ENCODE measurements around the gene IL22RA1.

The IL22RA1 gene

GRCh38 chr1:24114753-24115152 lies 28.2 kb downstream of the IL22RA1 start:
- no peak for DNase-seq (ENCODE audit: low spot score)

DNA sequence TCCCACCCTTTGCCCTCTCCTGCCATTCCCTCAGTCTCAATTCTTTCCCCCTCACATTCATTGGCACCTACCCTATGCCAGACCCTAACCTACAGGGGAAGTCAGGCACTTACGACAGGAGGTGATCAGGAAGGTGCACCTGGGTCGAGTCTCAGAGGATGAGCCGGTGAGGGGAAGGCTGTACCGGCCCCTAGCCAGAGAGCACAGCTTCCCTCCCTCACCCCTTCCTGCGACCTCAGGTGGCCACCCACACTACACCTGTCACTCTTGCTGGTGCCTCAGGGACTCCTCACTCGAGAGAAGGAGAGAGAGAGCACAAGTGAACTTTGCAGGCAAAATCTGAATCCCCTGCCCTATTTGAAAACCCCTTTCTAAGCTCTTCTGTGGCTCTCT lies 29.3 kb downstream of the IL22RA1 start:
- DNase-seq (ENCODE audit: low spot score) = no peak

DNA sequence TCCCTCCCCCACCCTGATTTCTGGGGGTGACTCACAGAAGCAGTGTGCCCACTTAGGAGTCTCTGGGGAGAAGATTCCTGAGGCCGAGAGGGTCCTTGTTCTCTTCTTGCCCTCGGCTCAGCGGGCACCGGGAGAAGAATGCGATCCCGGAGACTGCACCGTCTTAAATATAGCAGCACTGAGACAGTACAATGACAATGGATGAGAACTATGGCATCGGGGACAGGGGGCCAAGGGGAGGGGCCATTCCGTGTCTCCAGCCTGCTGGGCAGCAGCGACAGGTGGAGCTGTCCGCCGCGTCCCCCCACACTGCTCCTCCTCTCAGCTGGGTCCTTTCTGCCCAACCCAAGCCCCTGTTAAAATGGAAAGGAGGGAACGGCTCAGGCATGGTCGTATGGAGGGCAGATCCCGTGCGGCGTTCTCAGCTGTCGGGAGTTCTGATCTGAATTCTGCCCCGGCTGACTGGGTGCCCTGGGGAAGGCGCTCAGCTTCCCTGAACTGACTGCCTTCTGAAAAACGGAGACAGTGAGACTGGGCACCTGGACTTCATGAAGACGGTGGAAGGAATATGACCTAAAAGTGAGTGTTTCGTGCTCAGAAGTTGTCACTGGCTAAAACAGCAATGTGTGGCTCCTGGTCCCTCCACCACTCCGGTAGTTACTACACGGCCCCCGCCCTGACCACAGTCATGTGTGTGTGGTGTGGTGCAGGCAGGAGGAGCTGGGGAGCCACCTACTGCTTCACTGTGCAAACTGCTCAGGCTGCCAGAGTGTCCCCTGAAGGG lies 30.8 kb downstream of the IL22RA1 start, which contains the start of gene MYOM3:
TSS of gene MYOM3 (minus strand) at position 140 of the 784 bp plus-strand sequence. CDS start 3,499 bp downstream, outside the sequence.
- peak; percentile 26 for DNase-seq (ENCODE audit: low spot score)

GRCh38 chr1:24111262-24111995 lies 31.5 kb downstream of the IL22RA1 start:
- no peak for DNase-seq (ENCODE audit: low spot score)

GRCh38 chr1:24110642-24111261 lies 32.2 kb downstream of the IL22RA1 start:
- no peak for DNase-seq (ENCODE audit: low spot score)

DNA sequence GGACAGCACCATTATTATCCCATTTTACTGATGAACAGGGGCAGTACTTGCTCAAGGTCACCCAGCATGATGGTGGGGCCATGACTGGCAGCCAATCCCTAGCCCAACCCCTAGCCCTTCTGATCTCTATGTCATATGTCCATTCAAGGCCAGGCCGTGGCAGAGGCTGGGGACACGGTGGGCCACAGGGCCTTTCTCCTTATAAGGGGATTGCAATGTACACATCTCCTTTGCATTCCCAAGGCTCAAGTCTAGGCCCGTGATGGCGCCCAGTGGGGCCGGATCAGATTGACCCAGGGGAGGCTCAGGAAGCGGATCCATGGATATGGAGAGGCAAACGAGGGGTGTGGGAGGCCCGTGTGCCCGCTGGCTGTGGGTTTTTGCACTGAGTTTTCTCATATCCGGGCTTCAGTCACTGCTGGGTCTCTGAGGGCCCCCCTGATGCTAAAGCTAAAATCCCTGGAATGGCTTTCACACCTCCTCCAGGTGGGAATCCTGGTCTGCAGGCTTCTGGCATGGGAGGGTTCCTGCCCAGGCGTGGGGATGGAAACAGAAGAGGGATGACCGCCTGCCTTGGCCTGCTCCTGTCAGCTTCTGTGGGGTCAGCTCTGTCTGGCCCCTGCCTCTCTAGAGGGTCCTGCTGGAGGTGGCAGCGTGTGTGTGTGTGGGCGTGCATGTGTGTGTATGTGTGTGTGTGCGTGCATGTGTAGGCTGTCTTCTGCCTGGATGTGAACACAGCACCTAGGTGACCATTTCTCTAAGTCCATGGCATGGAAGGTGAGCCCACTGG lies 33.1 kb downstream of the IL22RA1 start:
- DNase-seq (ENCODE audit: low spot score) = no peak

DNA sequence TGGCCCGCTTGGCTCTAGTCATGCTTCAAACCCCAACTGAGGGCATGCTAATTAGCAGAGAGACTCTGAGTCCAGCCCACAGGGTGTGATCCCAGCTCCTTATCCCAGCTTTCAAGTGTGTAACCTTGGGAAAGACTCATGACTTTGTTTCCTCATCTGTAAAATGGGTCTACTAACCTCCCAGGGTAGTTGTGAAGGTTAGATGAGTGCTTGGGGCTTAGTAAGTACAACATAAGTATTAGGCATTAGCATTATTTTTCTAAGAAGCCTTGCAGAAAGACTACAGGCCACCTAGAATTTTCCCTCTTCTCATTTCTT lies 33.8 kb downstream of the IL22RA1 start:
- no peak for DNase-seq (ENCODE audit: low spot score)

DNA sequence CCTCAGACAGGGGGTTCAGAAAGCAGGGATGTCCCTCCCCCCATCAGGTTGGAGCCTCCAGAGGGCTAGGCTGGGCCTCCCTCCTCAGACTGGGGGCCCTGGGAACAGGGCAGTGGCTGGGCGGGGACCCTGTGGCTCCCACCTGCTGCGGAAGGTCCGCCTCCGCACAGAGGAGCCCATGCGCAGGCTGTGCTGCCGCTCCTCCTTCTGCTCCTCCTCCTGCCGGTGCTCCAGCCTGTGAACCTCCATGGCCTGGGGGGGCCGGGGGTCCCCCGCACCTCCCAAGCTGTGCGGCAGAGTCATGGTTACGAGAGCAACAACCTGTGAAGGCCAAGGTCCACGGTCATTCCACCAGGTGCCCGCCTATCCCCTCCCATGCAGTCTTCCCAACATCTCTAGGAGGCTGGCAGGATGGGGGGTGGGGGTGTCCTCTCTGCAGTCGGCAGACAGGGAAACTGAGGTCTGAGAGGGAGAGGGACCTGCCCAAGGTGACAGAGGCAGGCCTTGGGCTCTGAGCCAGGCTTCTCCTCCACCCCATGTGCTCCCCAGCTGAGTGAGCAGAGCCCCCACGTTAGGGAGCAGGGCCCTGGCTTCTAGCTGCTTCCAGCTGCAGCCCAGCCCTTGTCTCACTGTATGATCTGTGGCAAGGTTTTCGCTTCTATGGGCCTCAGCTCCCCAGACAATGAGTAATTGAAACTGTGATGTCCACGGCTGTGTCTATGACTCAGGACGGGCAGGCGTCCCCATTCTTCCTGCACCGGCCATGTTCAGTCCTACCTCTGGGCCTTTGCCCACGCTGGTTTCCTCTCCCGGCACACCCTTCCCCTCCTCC lies 34.4 kb downstream of the IL22RA1 start:
- peak; percentile 43 for DNase-seq (ENCODE audit: low spot score)

DNA sequence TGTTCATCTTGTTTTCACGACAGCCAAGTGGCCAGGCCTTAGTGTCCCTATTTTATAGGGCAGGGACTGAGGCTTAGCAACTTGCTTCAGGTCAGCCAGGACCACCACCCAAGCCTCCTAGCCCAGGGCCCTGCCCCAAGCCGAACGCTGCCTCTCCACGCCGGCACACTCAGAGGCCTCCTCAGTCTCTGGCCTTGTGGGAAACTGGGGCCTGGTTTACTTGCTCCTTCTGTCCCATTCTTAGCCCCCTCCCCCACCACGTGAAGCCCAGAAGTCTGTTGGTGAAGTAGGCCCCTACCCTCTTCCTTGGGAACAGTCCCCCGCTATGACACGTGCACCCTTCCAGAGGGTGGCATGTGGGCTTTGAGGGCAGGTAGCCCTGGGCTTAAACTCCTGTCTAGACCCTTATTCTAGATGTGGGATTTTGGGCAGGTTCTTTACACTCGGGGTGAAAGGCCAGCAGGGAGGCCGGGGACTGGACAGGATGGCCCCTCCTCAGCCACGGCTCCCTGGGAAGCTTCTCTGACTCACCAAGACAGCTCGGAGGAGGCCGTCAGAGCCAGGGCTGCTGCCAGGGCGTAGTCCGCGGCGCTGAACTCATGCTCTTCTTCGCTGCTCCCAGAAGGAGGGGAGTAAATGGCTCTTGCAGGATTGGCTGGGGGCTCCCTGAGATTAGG lies 35.3 kb downstream of the IL22RA1 start:
- no peak for DNase-seq (ENCODE audit: low spot score)

DNA sequence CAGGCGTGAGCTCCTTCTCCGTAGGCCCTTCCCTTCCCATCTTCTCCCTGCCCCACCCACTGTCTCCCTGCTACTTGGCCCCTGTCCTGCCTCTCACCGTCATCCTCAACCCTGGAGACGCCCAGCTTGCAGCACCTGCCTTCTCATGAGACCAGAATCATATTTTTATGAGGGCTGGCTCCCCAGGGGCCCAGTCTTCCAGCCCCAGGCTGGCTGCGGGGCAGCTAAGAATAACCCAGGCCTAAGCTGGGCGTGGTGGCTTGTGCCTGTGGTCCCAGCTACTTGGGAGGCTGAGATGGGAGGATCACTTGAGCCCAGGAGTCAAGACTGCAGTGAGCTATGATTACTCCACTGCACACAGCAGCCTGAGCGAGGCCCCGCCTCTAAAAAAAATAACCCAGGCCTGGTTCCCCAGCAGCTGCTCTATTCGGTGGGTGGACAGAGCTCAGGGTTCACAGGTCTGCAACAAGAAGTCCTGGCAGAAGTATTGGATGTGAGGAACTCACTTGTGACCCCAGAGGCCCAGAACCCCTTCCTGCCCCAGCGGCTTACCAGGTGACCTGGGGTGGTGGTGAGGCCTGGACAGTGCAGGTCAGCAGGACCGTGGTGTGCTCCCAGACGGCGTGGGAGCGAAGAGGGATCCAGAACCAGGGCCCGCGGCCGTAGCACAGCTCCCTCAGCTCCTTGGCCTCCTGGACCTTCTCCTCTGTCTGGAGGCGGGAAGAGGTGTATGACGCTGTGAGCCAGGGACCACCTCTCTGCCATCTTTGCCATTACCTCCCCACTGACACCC lies 37.4 kb downstream of the IL22RA1 start:
- DNase-seq (ENCODE audit: low spot score) = no peak

- DNase-seq (ENCODE audit: low spot score) = no peak
Measured at GRCh38 chr1:24104854-24105253, 38.1 kb downstream of the IL22RA1 start.

DNA sequence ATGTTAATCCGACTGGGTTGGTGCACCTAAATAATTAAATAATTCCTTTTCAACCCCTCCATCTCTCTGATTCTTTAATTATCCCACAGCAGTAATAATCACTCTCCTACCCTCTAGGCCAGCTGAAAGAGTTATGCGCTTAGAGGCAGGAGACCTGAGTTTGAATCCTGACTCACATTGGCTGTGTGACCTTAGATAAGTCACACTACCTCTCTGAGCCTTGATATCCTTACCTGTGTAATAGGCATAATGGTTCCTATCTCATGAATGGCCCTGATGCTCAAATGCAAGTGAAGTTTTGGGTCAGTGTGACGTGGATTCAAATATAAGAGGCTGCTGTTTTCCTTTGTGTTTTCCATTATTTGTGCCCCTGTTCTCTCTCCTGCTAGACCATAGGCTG lies 39.1 kb downstream of the IL22RA1 start:
- DNase-seq (ENCODE audit: low spot score) = no peak

GRCh38 chr1:24103408-24103807 lies 39.5 kb downstream of the IL22RA1 start:
- no peak for DNase-seq (ENCODE audit: low spot score)

- no peak for DNase-seq (ENCODE audit: low spot score)
Measured at GRCh38 chr1:24102961-24103360, 40.0 kb downstream of the IL22RA1 start.

DNA sequence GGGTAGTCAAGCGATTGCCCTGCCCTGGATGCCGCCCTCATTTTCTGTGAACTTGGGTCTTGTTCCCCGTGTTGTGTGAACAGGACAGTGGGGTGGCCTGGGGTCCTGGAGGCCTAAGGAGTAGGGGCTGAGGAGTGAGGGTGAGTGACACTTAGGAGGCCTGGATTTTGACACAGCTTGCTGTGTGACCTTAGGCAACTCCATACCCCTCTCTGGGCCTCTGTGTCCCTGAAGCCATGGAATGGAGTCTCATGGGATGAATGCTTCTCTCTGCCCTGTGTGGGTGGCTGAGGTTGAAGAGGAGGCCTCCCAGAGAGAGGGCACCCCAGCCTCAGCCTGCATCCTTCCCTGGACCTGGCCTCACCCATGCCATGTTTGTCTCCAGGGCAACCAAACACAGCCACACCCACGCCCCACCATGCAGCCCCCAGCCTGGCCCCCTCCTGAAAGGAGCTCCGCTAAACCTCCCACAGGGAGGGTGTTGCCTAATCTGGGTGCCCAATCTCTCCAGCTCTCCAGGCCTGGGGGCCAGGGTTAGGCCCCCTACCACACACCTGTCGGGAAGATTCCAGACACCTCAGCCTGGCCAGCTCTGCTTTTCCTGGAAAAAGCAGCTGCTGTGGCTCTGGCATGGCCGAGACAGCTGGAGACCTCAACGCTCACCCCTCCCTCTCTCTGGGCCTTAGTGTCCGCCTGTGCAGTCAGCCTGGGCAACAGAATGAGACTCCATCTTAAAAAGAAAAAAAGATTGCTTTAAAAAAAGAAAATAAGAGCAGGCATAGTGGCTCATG lies 40.9 kb downstream of the IL22RA1 start:
- no peak for DNase-seq (ENCODE audit: low spot score)

- no peak for DNase-seq (ENCODE audit: low spot score)
Measured at GRCh38 chr1:24100945-24101737, 41.8 kb downstream of the IL22RA1 start.

GRCh38 chr1:24098943-24099638 lies 43.8 kb downstream of the IL22RA1 start:
- no peak for DNase-seq (ENCODE audit: low spot score)

- DNase-seq (ENCODE audit: low spot score) = no peak
Measured at GRCh38 chr1:24098102-24098501, 44.8 kb downstream of the IL22RA1 start.

Data from COLO829 (cell line).